Activated T-cell treated with anti-CD3 and anti-CD28 coated beads for 1 hour (primary cell): ENCODE measurements around the gene AGAP5.

Experiments used
- DNase-seq: peaks from one replicate; pipeline ENCODE4 v3.0.0-alpha.2; 2020; ENCODE audit warnings: low read depth

AGAP5 gene

GRCh38 chr10:73653701-73654100 lies 44.2 kb downstream of the AGAP5 start:
- DNase-seq, result no peak

GRCh38 chr10:73653195-73653594 lies 44.7 kb downstream of the AGAP5 start:
- no peak for DNase-seq

DNA sequence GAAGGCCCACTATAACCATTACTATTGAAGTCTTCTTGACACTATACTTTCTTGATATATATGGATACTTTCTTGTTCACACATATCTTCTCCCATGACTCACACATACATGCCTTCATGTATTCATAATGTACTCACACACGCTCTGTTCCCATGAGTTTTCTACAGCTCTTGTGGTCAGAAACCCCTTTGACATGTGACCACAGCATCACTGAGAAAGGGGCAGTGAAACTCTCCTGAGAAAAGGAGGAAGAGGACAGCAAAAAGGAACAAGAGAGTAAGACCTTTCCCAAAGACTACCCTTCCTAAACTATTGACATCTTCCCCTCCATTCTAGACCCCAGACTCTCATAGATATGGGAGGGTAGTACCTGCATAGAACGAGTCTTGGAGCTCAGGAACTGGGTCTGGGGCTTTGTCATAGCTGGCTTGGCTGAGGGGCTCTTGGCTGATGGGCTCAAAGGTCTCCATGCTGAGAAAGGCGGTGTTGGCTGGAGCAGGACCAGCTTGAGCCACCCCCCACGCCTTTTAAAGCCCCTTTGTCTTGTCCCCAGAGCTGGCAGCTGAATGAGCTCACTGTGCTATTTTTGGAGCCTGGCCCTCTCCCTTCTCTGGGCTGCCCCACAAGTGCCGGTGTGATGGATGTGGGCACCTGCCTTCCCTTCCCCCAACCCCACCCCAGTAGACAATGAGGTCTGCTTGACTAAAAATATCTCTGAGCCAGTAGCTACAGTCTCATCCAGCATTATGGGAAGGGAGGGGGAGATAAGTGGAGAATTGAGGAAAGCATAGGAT lies 47.2 kb downstream of the AGAP5 start:
- DNase-seq, result no peak

- no peak for DNase-seq
Measured at GRCh38 chr10:73649876-73650536, 47.9 kb downstream of the AGAP5 start.

GRCh38 chr10:73648975-73649829 lies 48.7 kb downstream of the AGAP5 start:
- no peak for DNase-seq

- no peak for DNase-seq
Measured at GRCh38 chr10:73647875-73648651, 49.8 kb downstream of the AGAP5 start.

GRCh38 chr10:73647211-73647874 lies 50.6 kb downstream of the AGAP5 start:
- no peak for DNase-seq

- no peak for DNase-seq
Measured at GRCh38 chr10:73646598-73647041, 51.3 kb downstream of the AGAP5 start.

- DNase-seq, result no peak
Measured at GRCh38 chr10:73645251-73645650, 52.7 kb downstream of the AGAP5 start.

GRCh38 chr10:73644767-73645166 lies 53.1 kb downstream of the AGAP5 start:
- DNase-seq, result no peak

GRCh38 chr10:73644015-73644743 lies 53.7 kb downstream of the AGAP5 start:
- DNase-seq, result peak; percentile 30

DNA sequence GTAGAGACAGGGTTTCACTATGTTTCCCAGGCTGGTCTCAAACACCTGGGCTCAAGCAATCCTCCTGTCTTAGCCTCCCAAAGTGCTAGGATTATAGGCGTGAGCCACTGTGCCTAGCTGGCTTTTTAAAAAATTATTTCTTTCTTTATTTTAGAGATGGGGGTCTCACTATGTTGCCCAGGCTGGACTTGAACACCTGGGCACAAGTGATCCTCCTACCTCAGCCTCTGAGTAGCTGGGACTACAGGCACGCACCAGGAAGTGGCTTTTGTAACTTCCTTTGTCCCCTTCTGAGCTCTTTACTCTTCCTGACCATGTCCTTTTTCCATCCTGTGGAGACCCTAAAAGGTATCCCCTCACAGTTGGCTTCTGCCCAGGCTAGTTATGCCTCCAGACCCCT lies 54.5 kb downstream of the AGAP5 start:
- DNase-seq, result no peak

- no peak for DNase-seq
Measured at GRCh38 chr10:73641328-73642060, 56.4 kb downstream of the AGAP5 start, which contains the start of gene MYOZ1. Gene MYOZ1, minus strand, starts transcription at chr10:73641474. Its CDS starts 1,457 bp downstream, at chr10:73640017.

- DNase-seq, result no peak
Measured at GRCh38 chr10:73639286-73639685, 58.6 kb downstream of the AGAP5 start.

- no peak for DNase-seq
Measured at GRCh38 chr10:73635781-73636180, 62.1 kb downstream of the AGAP5 start.

DNA sequence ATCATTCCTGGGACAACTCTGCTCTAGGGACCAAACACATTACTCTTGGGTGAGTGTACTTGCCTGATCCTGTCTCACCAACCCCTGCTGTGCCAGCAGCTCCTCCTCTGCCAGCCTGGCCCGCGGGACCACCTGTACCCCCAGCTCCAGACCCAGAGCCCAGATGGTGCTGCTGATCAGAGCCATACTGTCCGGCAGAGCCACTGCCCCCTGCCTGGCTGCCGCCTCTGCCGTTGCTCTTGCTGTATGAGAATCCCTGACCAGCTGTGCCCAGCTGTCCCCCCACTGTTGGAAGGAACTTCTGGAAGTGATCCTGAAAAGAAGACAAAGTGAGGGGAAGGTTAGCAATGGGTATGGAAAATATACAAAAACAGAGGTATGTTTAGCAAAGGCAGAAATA lies 63.5 kb downstream of the AGAP5 start:
- no peak for DNase-seq

- DNase-seq, result no peak
Measured at GRCh38 chr10:73629165-73629564, 68.7 kb downstream of the AGAP5 start.

GRCh38 chr10:73628405-73628804 lies 69.5 kb downstream of the AGAP5 start:
- DNase-seq, result no peak

- DNase-seq, result no peak
Measured at GRCh38 chr10:73627300-73627699, 70.6 kb downstream of the AGAP5 start.
